ENCODE measurements around the gene ARL14EP.

ARL14EP gene

GRCh38 chr11:30368394-30368793 lies 45.5 kb downstream of the ARL14EP start:
- Histone ChIP-seq H3K36me3 (ENCODE audit: control insufficient read depth in 1 of 2, insufficient read depth in 2 of 2, low read depth in 1 of 2, low read length in 2 of 2) (no peaks in the 10 kb centered on the region), H3K9me3 (ENCODE audit: control insufficient read depth, low read length) (no peaks in the 10 kb centered on the region), H2BK5ac (ENCODE audit: low read depth, low read length, poor library complexity, severe bottlenecking) (no peak overlapping the region), H2BK120ac (ENCODE audit: low read depth, low read length) (no peak overlapping the region), H4K8ac (ENCODE audit: low read length) (no peak overlapping the region), H2AFZ (ENCODE audit: low read depth, low read length) (no peak overlapping the region), H2AK5ac (ENCODE audit: low read length, severe bottlenecking) (no peak overlapping the region), H3K9ac (ENCODE audit: low read length) (no peak overlapping the region), H3K4me3 (ENCODE audit: insufficient read depth in 1 of 2, low read depth in 1 of 2, low read length in 2 of 2) (no peak overlapping the region), H3K4ac (ENCODE audit: low read depth in 1 of 2, low read length in 2 of 2) (no peak overlapping the region), H3K79me1 (replicated peaks; ENCODE audit: low read length, poor library complexity, severe bottlenecking) (no peaks in the 10 kb centered on the region), H2BK15ac (ENCODE audit: low read depth, poor library complexity, severe bottlenecking) (no peak overlapping the region), H4K91ac (ENCODE audit: low read length) (no peak overlapping the region), H3K4me2 (ENCODE audit: low read length, poor library complexity, severe bottlenecking) (no peak overlapping the region), H3K14ac (ENCODE audit: low read length in 2 of 2) (no peak overlapping the region), H3K23ac (ENCODE audit: low read length in 2 of 2) (no peak overlapping the region), H2BK12ac (ENCODE audit: low read length in 2 of 2) (no peak overlapping the region), H3K27me3 (ENCODE audit: control insufficient read depth in 1 of 2, insufficient read depth in 1 of 2, low read length in 2 of 2) (peaks cover 0 to 6% of the 10 kb centered on the region in 2 experiments), H3K18ac (ENCODE audit: low read depth in 1 of 2, low read length in 2 of 2) (no peak overlapping the region), H3K4me1 (ENCODE audit: control insufficient read depth, insufficient read depth, low read depth, low read length) (no peaks in the 10 kb centered on the region), H3K27ac (ENCODE audit: low read length, poor library complexity, severe bottlenecking) (no peak overlapping the region)
- 71% methylated on average over 2 of the region's 4 CpGs for WGBS
- DNase-seq: no peak

GRCh38 chr11:30370164-30370563 lies 47.3 kb downstream of the ARL14EP start:
- Histone ChIP-seq H3K14ac (ENCODE audit: low read length in 2 of 2) (no peak overlapping the region), H3K4ac (ENCODE audit: low read depth in 1 of 2, low read length in 2 of 2) (no peak overlapping the region), H3K4me3 (ENCODE audit: insufficient read depth in 1 of 2, low read depth in 1 of 2, low read length in 2 of 2) (no peak overlapping the region), H3K4me1 (ENCODE audit: control insufficient read depth, insufficient read depth, low read depth, low read length) (no peaks in the 10 kb centered on the region), H2BK5ac (ENCODE audit: low read depth, low read length, poor library complexity, severe bottlenecking) (no peak overlapping the region), H3K79me1 (replicated peaks; ENCODE audit: low read length, poor library complexity, severe bottlenecking) (no peaks in the 10 kb centered on the region), H2BK120ac (ENCODE audit: low read depth, low read length) (no peak overlapping the region), H3K27ac (ENCODE audit: low read length, poor library complexity, severe bottlenecking) (no peak overlapping the region), H2AK5ac (ENCODE audit: low read length, severe bottlenecking) (no peak overlapping the region), H2BK15ac (ENCODE audit: low read depth, poor library complexity, severe bottlenecking) (no peak overlapping the region), H2AFZ (ENCODE audit: low read depth, low read length) (no peak overlapping the region), H4K8ac (ENCODE audit: low read length) (no peak overlapping the region), H3K4me2 (ENCODE audit: low read length, poor library complexity, severe bottlenecking) (no peak overlapping the region), H4K91ac (ENCODE audit: low read length) (no peak overlapping the region), H3K36me3 (ENCODE audit: control insufficient read depth in 1 of 2, insufficient read depth in 2 of 2, low read depth in 1 of 2, low read length in 2 of 2) (no peaks in the 10 kb centered on the region), H2BK12ac (ENCODE audit: low read length in 2 of 2) (no peak overlapping the region), H3K23ac (ENCODE audit: low read length in 2 of 2) (no peak overlapping the region), H3K9ac (ENCODE audit: low read length) (no peak overlapping the region), H3K9me3 (ENCODE audit: control insufficient read depth, low read length) (no peaks in the 10 kb centered on the region), H3K27me3 (ENCODE audit: control insufficient read depth in 1 of 2, insufficient read depth in 1 of 2, low read length in 2 of 2) (peaks cover 0 to 3% of the 10 kb centered on the region in 2 experiments), H3K18ac (ENCODE audit: low read depth in 1 of 2, low read length in 2 of 2) (no peak overlapping the region)
- DNase-seq: no peak
- no CpG with 5 or more reads among the region's 1 CpG for WGBS

- Histone ChIP-seq H3K14ac (ENCODE audit: low read length in 2 of 2) (no peak overlapping the region), H2BK5ac (ENCODE audit: low read depth, low read length, poor library complexity, severe bottlenecking) (no peak overlapping the region), H3K4me3 (ENCODE audit: insufficient read depth in 1 of 2, low read depth in 1 of 2, low read length in 2 of 2) (no peak overlapping the region), H3K18ac (ENCODE audit: low read depth in 1 of 2, low read length in 2 of 2) (no peak overlapping the region), H3K4me2 (ENCODE audit: low read length, poor library complexity, severe bottlenecking) (no peak overlapping the region), H4K91ac (ENCODE audit: low read length) (no peak overlapping the region), H2AK5ac (ENCODE audit: low read length, severe bottlenecking) (no peak overlapping the region), H3K4me1 (ENCODE audit: control insufficient read depth, insufficient read depth, low read depth, low read length) (no peaks in the 10 kb centered on the region), H2BK120ac (ENCODE audit: low read depth, low read length) (no peak overlapping the region), H2AFZ (ENCODE audit: low read depth, low read length) (no peak overlapping the region), H2BK12ac (ENCODE audit: low read length in 2 of 2) (no peak overlapping the region), H3K23ac (ENCODE audit: low read length in 2 of 2) (no peak overlapping the region), H3K9ac (ENCODE audit: low read length) (no peak overlapping the region), H3K9me3 (ENCODE audit: control insufficient read depth, low read length) (no peaks in the 10 kb centered on the region), H3K27me3 (ENCODE audit: control insufficient read depth in 1 of 2, insufficient read depth in 1 of 2, low read length in 2 of 2) (peaks cover 0 to 3% of the 10 kb centered on the region in 2 experiments), H3K4ac (ENCODE audit: low read depth in 1 of 2, low read length in 2 of 2) (no peak overlapping the region), H3K36me3 (ENCODE audit: control insufficient read depth in 1 of 2, insufficient read depth in 2 of 2, low read depth in 1 of 2, low read length in 2 of 2) (no peaks in the 10 kb centered on the region), H3K27ac (ENCODE audit: low read length, poor library complexity, severe bottlenecking) (no peak overlapping the region), H4K8ac (ENCODE audit: low read length) (no peak overlapping the region), H3K79me1 (replicated peaks; ENCODE audit: low read length, poor library complexity, severe bottlenecking) (no peaks in the 10 kb centered on the region), H2BK15ac (ENCODE audit: low read depth, poor library complexity, severe bottlenecking) (no peak overlapping the region)
- no peak for DNase-seq
- 57% methylated on average over 2 of the region's 2 CpGs for WGBS
Observed at GRCh38 chr11:30377347-30377746, 54.4 kb downstream of the ARL14EP start.

- Histone ChIP-seq H3K79me1 (replicated peaks; ENCODE audit: low read length, poor library complexity, severe bottlenecking) (no peaks in the 10 kb centered on the region), H3K23ac (ENCODE audit: low read length in 2 of 2) (no peak overlapping the region), H3K27ac (ENCODE audit: low read length, poor library complexity, severe bottlenecking) (no peak overlapping the region), H3K14ac (ENCODE audit: low read length in 2 of 2) (no peak overlapping the region), H2BK15ac (ENCODE audit: low read depth, poor library complexity, severe bottlenecking) (no peak overlapping the region), H2BK5ac (ENCODE audit: low read depth, low read length, poor library complexity, severe bottlenecking) (no peak overlapping the region), H3K4me2 (ENCODE audit: low read length, poor library complexity, severe bottlenecking) (no peak overlapping the region), H3K4me1 (ENCODE audit: control insufficient read depth, insufficient read depth, low read depth, low read length) (no peaks in the 10 kb centered on the region), H2BK12ac (ENCODE audit: low read length in 2 of 2) (no peak overlapping the region), H3K36me3 (ENCODE audit: control insufficient read depth in 1 of 2, insufficient read depth in 2 of 2, low read depth in 1 of 2, low read length in 2 of 2) (no peaks in the 10 kb centered on the region), H2BK120ac (ENCODE audit: low read depth, low read length) (no peak overlapping the region), H3K27me3 (ENCODE audit: control insufficient read depth in 1 of 2, insufficient read depth in 1 of 2, low read length in 2 of 2) (no peaks in the 10 kb centered on the region), H3K4ac (ENCODE audit: low read depth in 1 of 2, low read length in 2 of 2) (no peak overlapping the region), H2AK5ac (ENCODE audit: low read length, severe bottlenecking) (no peak overlapping the region), H3K18ac (ENCODE audit: low read depth in 1 of 2, low read length in 2 of 2) (no peak overlapping the region), H3K9ac (ENCODE audit: low read length) (no peak overlapping the region), H2AFZ (ENCODE audit: low read depth, low read length) (no peak overlapping the region), H4K8ac (ENCODE audit: low read length) (no peak overlapping the region), H4K91ac (ENCODE audit: low read length) (no peak overlapping the region), H3K9me3 (ENCODE audit: control insufficient read depth, low read length) (no peaks in the 10 kb centered on the region), H3K4me3 (ENCODE audit: insufficient read depth in 1 of 2, low read depth in 1 of 2, low read length in 2 of 2) (no peak overlapping the region)
- DNase-seq: no peak
Observed at GRCh38 chr11:30380846-30381245, 57.9 kb downstream of the ARL14EP start.
